Suppressor macrophage (primary cell): ENCODE results near the gene EGFR.

Experiments
- DNase-seq, 4 experiments: peaks; one replicate each; pipeline ENCODE4 v3.0.0-alpha.2; 2020 to 2022

EGFR gene

GRCh38 chr7:55063061-55063460 is 44.2 kb downstream of the EGFR start:
- DNase-seq: no peak

- no peak for DNase-seq
Observed at GRCh38 chr7:55063633-55064032, 44.8 kb downstream of the EGFR start.

- no peak for DNase-seq
Observed at GRCh38 chr7:55065079-55065478, 46.3 kb downstream of the EGFR start.

GRCh38 chr7:55065511-55066229 is 46.9 kb downstream of the EGFR start:
- no peak for DNase-seq

- DNase-seq: no peak
Observed at GRCh38 chr7:55066524-55066923, 47.7 kb downstream of the EGFR start.

- no peak for DNase-seq
Observed at GRCh38 chr7:55066938-55067337, 48.1 kb downstream of the EGFR start.

GRCh38 chr7:55067748-55068147 is 48.9 kb downstream of the EGFR start:
- no peak for DNase-seq

- DNase-seq: no peak
Observed at GRCh38 chr7:55069271-55069792, 50.5 kb downstream of the EGFR start.

GRCh38 chr7:55070271-55070743 is 51.5 kb downstream of the EGFR start:
- DNase-seq: no peak

GRCh38 chr7:55070854-55071253 is 52.0 kb downstream of the EGFR start:
- DNase-seq: no peak

- DNase-seq: no peak
Observed at GRCh38 chr7:55071411-55072175, 52.8 kb downstream of the EGFR start.

- DNase-seq: no peak
Observed at GRCh38 chr7:55072251-55072650, 53.4 kb downstream of the EGFR start.

- DNase-seq: no peak
Observed at GRCh38 chr7:55073051-55073511, 54.3 kb downstream of the EGFR start.

- no peak for DNase-seq
Observed at GRCh38 chr7:55073976-55074528, 55.2 kb downstream of the EGFR start.

- DNase-seq: no peak
Observed at GRCh38 chr7:55075464-55076021, 56.7 kb downstream of the EGFR start.

GRCh38 chr7:55077561-55078410 is 59.0 kb downstream of the EGFR start:
- DNase-seq: no peak

GRCh38 chr7:55078465-55079372 is 59.9 kb downstream of the EGFR start:
- DNase-seq: no peak

GRCh38 chr7:55080000-55080623 is 61.3 kb downstream of the EGFR start:
- no peak for DNase-seq

- DNase-seq: no peak
Observed at GRCh38 chr7:55081068-55081467, 62.3 kb downstream of the EGFR start.

- DNase-seq: no peak
Observed at GRCh38 chr7:55081472-55082227, 62.8 kb downstream of the EGFR start.
